HG02943 (cell line): ENCODE results near the gene STH.

Source experiments
- ATAC-seq: cut with Tn5 transposase; IDR thresholded peaks from one replicate; pipeline ENCODE4 v1.9.1; 2021; ENCODE audit warnings: mild to moderate bottlenecking, low read depth, moderate library complexity; ENCODE audit not compliant: unreplicated experiment

Gene STH

DNA sequence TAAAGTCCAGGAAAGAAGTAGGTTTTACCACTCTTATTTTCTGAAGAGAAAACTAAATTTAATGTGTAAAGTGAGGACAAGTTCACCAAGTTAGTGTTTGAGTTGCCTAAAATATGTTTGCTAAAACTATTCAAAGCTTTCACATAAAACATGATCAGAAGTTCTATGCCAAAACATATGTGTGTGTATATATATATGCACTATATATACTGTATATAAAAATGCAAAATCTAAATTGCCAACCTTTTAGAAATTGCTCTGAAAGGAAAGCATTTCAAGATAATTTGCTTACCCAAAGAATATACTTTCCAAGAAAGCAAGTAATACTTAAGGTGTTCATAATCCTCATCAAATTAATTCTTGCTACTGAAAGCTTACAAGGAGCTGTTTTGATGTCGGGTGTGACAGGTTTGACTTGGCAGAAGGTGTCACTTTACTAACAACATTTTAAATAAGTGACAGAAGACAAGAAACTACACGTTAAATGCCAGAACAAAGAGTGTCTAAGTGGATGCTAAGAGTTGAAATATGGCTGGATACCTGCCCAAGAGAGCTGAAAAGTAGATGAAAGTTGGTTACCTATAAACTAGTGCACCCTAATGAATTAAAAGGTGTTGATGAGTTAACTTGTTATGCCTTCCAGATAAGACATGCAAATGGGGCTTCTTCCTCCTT is 32.3 kb upstream of the STH start:
- no peak for ATAC-seq

DNA sequence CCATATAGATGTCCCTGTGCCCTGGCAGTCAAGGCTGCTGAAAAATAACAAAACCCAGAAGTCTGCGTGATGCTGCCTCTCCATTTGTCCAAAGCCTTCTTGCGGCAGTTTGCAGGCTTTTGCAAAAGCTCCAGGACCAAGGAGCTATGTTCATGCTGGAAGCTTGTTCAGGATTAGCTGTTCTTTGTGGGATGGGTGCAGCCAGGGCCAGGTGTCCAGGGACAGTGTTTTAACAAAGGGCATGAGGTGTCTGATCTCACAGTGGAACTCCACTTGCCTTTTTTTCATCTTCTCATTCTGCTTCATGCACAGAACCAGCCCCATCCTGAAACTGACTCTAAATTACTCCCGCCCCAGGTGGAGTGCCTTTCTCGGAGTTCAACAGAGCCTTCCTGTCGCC is 31.7 kb upstream of the STH start:
- no peak for ATAC-seq

DNA sequence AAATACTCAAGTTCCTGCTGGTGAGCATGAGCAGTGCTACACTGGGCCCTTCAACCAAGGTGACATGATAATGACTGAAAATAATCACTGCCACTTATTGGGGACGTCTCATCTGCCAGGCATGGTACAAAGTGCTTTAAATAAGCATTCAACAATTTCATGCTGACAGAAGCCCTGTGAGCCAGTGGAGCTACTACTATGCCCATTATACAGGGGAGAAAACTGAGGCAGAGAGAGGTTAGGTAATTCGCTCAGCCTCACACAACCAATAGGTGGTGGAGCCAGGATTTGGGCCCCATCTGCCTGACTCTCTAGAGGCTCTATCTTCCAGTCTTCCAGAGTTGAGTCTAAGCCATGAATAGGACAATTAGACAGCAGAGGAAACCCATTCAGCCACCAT is 30.3 kb upstream of the STH start:
- no peak for ATAC-seq

DNA sequence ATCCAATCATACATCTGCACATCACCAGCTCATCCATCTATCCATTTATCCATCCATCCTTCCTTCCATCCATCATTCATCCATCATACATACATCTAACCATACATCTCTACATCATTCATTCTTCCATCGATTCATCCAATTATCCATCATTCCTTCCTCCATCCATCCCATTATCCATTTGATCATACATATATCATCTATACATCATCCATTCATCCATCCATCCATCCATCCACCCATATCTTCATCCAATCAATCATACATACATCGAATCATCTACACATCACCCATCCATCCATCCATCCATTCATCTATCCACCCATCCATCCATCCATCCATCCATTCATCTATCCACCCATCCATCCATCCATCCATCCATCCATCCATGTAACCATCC is 29.3 kb upstream of the STH start:
- no peak for ATAC-seq

DNA sequence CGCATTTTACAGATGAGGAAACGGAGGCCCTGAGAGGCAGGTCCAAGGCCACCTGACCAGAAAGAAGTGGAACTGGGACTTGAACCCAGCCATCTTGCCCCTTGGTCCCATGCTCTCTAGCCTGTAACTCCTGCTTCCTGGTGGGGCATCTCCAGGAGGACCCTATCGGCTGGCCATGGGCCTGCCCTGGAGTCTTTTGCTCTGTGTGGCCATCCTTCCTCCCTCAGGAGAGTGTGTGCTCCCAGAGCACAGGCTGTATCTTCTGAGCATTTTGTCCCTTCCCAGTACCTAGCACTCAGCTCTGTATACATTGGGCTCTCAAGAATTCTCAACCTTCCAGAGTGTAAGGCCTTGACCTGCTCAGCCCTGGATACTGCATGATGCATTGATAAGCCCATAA is 28.4 kb upstream of the STH start:
- ATAC-seq = no peak

GRCh38 chr17:45971698-45972141 is 27.3 kb upstream of the STH start:
- no peak for ATAC-seq

GRCh38 chr17:45972531-45972930 is 26.5 kb upstream of the STH start:
- ATAC-seq = no peak

GRCh38 chr17:45973099-45973780 is 25.8 kb upstream of the STH start:
- ATAC-seq = no peak

GRCh38 chr17:45973946-45974859 is 24.8 kb upstream of the STH start:
- ATAC-seq = no peak

DNA sequence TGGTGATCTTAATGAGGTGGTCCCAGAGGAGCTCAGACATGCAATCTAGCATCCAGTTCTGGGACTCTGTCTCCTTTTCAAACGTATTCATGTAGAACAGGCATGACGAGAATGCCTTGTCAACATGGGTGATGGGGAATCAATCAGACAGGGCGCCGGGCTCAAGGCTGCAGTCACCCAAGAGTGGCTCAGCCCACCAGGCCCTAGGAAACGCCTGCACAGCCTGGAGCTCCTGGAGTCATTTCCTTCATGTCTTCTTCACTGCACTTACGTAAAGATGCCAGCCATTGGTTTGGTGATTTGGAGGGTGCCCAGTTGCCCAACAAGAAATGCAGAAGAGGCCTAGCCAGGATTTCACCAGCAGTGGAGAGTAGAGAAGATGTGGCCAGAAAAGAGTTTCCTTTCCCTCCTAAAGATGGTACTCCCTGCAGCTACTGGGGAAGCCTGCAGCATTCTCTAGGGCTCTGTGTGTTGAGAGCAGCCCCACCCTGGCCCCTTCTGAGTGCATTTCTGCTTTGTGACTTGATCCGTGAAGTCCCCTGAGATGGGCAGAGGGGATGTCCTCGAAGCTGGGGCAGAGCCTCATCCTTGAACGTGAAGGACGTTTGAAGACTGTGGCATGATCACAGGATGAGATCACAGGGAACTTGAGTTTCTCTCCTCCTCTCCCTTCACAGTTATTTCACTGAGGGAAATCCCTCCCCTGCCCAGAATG is 24.0 kb upstream of the STH start:
- ATAC-seq = no peak

DNA sequence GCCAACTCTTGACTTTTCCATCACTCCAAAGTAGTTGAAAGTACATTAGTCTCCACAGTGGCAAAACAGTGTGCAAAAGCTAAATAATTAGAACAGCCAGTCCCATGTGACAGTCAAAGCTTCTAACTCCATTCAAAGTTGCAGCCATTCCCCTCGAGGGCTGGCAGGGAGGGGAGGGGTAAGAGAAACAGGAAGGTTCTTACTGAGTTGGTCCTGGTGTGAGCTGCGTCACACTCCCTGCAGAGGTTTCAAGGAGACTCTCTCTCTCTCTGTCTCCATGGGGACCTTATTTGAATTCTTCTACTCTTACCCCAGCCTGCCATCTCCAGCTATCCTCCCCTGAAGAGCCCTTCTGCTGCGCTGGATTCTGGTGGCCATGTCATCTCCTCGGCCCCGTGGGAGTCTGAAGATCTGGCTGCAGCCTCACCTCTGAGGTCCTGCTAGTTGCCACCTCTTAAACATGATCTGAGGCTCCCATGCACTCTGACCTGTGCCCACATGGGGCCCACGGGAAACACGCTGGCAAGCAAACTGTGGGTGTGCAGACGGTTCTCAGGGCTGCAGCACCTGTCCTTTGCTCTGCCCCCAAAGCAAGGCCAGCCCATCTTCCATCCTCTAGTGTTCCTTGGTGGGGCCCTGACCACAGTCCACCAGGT is 23.3 kb upstream of the STH start:
- no peak for ATAC-seq

DNA sequence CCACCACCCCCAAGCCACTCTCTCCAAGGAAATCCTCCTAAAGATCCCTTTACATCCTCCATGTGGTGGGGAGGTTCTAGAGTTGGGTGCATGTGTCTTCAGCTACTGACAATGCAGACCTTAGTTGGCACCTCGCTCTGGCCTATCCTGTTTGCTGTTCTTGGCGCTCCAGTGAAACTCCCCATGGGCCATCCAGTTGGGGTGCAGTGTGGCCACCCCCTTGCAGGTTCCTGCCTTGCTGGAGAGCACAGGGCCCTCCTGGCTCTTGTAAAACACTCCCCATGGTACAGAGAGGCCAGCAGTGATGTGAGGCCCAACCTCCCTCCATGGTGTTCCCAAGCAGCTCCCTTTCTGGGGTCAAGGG is 22.7 kb upstream of the STH start:
- no peak for ATAC-seq

DNA sequence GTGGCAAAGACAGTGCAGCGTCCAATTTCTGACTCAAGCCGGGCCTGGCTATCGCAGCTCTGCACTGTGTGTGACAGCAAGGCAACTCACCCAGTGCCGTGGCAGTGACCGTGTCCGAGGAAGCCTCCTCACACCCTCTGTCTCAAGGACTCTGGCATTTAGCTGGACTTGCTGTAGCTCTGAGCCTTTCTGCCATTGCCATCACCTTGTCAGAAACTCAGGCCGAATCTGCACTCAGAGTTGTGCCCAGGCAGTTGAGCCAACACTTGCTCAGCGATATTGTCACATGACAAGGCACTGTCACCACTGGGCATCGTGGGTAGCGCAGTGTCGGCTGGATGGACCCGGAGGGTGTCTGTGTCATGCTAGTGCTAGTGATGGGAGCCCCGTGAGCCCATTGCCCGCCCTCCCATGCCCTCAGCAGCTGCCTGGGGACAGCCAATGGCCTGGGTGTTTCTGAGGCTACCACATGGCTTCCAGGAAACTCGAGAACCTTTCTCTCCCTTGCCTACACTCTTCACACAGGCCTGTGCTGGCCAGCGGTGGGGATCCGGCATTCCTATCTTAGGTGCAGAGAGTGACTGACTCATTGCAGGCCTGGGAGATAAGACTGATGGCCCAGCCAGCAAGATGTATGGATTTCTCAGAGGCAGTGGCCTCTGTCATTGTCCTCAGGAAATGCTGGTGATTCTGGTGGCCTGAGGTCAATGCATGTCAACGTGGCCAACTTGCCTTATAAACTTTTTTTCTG is 22.1 kb upstream of the STH start:
- ATAC-seq = no peak

- ATAC-seq = no peak
Measured at GRCh38 chr17:45977506-45977824, 21.6 kb upstream of the STH start.

- no peak for ATAC-seq
Measured at GRCh38 chr17:45977976-45978626, 20.9 kb upstream of the STH start.

DNA sequence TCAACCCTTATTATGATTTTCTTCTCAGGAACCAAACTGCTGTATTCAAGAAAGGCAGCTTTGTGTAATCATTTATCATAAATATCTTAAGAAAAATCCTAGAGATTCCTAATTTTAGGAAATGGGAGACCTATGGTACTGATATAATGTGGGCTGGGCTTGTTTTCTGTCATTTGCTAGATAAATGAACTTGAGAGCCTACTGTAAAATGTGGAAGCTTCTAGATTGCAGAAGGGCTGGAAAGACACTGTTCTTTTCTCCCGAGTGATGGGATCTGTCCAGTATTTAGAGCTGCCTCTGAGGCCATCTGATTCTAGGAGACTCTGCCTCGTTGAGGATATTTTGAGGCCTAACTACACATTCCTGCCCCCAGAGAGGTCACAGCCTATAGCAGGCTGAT is 19.9 kb upstream of the STH start:
- no peak for ATAC-seq

- ATAC-seq = no peak
Measured at GRCh38 chr17:45980855-45981254, 18.2 kb upstream of the STH start.

- ATAC-seq = no peak
Measured at GRCh38 chr17:45981306-45981705, 17.7 kb upstream of the STH start.
